ENCODE measurements around the gene VAMP3. TPM values are rescaled to one million over a fixed set of nuclear protein-coding genes. Genes with fewer than 3 reads are reported as not detected.

VAMP3 gene
- total and polyA plus RNA-seq, 2 experiments from 2014 or later = 82.5 to 109 TPM

DNA sequence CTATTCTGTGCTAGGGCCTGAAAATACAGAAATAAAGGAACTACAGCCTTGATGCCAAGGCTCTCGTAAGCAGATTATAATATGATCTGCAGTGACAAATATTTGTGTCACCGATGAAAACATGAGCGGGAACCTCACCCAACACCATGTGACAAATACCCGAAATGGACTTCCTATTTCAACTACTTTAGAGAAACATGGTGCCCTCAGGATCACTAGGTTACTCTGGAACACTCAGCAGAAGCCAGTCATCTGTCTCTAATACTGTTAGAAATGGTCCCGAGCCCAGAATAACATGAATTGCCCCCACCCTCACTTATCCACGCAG is 463 bp upstream of the VAMP3 start:
- peaks cover 10% of the 10 kb centered on the region for H3K4me1 ChIP-seq (ENCODE audit: insufficient read depth)

DNA sequence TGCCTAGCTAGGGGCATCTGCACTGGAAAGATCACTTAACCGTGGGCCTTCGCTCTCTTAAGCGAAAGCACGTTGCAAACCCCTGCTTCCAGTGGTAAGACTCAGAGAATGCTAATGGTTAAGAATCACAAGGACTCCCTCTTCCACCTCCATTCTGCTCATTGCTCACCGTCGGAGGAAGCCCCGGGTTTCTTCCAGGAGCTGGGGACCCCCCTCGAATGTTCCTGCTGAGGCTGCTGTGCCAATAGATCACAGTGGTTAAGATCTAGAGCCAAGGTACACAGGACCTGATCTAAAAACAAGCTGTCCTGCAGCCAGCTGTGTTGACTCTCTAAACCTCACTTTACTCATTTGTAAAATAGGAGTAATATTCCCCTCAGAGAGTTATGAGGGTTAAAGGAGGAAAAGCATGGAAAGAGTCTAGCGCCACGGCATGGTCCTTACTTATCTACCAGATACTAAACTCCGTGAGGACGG is 765 bp downstream of the VAMP3 start:
- no peaks in the 10 kb centered on the region for H3K27me3 ChIP-seq
- peak overlapping the region; percentile 48 for H2AFZ ChIP-seq
- H3K9me2 ChIP-seq (replicated peaks; ENCODE audit: insufficient read depth) = no peaks in the 10 kb centered on the region
- peak overlapping the region; percentile 97 for H3K4me3 ChIP-seq
- DNase-seq (ENCODE audit: low spot score) = peak; percentile 18
- H3K9me3 ChIP-seq (ENCODE audit: low read depth) = no peaks in the 10 kb centered on the region
- H3K4me2 ChIP-seq = peak overlapping the region; percentile 88
- TF ChIP-seq, protein P1, sequence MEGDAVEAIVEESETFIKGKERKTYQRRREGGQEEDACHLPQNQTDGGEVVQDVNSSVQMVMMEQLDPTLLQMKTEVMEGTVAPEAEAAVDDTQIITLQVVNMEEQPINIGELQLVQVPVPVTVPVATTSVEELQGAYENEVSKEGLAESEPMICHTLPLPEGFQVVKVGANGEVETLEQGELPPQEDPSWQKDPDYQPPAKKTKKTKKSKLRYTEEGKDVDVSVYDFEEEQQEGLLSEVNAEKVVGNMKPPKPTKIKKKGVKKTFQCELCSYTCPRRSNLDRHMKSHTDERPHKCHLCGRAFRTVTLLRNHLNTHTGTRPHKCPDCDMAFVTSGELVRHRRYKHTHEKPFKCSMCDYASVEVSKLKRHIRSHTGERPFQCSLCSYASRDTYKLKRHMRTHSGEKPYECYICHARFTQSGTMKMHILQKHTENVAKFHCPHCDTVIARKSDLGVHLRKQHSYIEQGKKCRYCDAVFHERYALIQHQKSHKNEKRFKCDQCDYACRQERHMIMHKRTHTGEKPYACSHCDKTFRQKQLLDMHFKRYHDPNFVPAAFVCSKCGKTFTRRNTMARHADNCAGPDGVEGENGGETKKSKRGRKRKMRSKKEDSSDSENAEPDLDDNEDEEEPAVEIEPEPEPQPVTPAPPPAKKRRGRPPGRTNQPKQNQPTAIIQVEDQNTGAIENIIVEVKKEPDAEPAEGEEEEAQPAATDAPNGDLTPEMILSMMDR (IDR thresholded peaks at IDR 0.05; ENCODE audit: poor library complexity) = no peak
- TF ChIP-seq EZH2 (IDR thresholded peaks at IDR 0.05; ENCODE audit: borderline replicate concordance) (no peak), EZH2phosphoT487 (IDR thresholded peaks at IDR 0.05; ENCODE audit: low read depth, severe bottlenecking, unreplicated experiment) (no peak)
- peak overlapping the region; percentile 99 for H3K27ac ChIP-seq
- WGBS (ENCODE audit: low lambda C conversion rate, missing lambda C conversion rate) = 20% methylated on average over 12 of the region's 12 CpGs
- H3K79me2 ChIP-seq = peaks cover 51% of the 10 kb centered on the region
- peaks cover 7% of the 10 kb centered on the region for H4K20me1 ChIP-seq (ENCODE audit: insufficient read depth, poor library complexity, severe bottlenecking)
- H3K4me1 ChIP-seq (ENCODE audit: insufficient read depth) = peaks cover 10% of the 10 kb centered on the region
- H3K36me3 ChIP-seq (replicated peaks; ENCODE audit: insufficient read depth, low read depth) = no peaks in the 10 kb centered on the region

More for the DNA sequence above, 463 bp upstream of the VAMP3 start:
- peaks cover 7% of the 10 kb centered on the region for H4K20me1 ChIP-seq (ENCODE audit: insufficient read depth, poor library complexity, severe bottlenecking)
- no peaks in the 10 kb centered on the region for H3K9me3 ChIP-seq (ENCODE audit: low read depth)
- no peak for TF ChIP-seq EZH2 (IDR thresholded peaks at IDR 0.05; ENCODE audit: borderline replicate concordance)
- TF ChIP-seq EZH2phosphoT487 (IDR thresholded peaks at IDR 0.05; ENCODE audit: low read depth, severe bottlenecking, unreplicated experiment) = no peak
- TF ChIP-seq, protein P1 (IDR thresholded peaks at IDR 0.05; ENCODE audit: poor library complexity) = no peak
- peak overlapping the region; percentile 68 for H3K27ac ChIP-seq
- H3K27me3 ChIP-seq = no peaks in the 10 kb centered on the region
- no peak for DNase-seq (ENCODE audit: low spot score)
- H3K36me3 ChIP-seq (replicated peaks; ENCODE audit: insufficient read depth, low read depth) = no peaks in the 10 kb centered on the region
- H3K9me2 ChIP-seq (replicated peaks; ENCODE audit: insufficient read depth) = no peaks in the 10 kb centered on the region
- H3K4me3 ChIP-seq = peak overlapping the region; percentile 92
- peak overlapping the region; percentile 99 for H2AFZ ChIP-seq
- peaks cover 41% of the 10 kb centered on the region for H3K79me2 ChIP-seq
- WGBS (ENCODE audit: low lambda C conversion rate, missing lambda C conversion rate) = 45% methylated on average over 6 of the region's 6 CpGs
- peak overlapping the region; percentile 93 for H3K4me2 ChIP-seq

DNA sequence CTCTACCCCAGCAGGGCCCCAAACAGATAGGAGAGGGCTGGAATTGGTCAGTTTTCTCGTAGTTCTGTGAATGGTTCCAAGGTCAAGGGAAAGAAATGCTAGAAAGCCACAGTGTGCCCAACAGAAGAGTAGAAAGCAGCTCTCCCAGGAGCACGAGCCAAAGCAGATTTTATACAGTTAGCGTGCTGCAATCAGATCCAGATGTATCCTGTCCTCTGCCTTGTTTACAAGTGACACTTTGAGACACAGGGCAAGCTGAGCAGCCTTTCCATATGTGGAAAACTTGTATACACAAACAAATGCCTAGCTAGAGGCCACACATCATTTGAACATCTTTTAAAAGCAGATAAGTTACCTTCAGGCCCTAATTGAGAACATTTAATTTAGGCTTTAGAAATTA is 6.5 kb downstream of the VAMP3 start:
- Histone ChIP-seq H3K27ac (no peak overlapping the region), H3K9me3 (ENCODE audit: low read depth) (no peaks in the 10 kb centered on the region), H3K4me2 (no peak overlapping the region), H3K4me1 (ENCODE audit: insufficient read depth) (peaks cover 1% of the 10 kb centered on the region), H3K4me3 (no peak overlapping the region), H2AFZ (no peak overlapping the region), H3K9me2 (replicated peaks; ENCODE audit: insufficient read depth) (no peaks in the 10 kb centered on the region), H3K79me2 (peaks cover 40% of the 10 kb centered on the region), H3K27me3 (no peaks in the 10 kb centered on the region), H3K36me3 (replicated peaks; ENCODE audit: insufficient read depth, low read depth) (no peaks in the 10 kb centered on the region), H4K20me1 (ENCODE audit: insufficient read depth, poor library complexity, severe bottlenecking) (peaks cover 4% of the 10 kb centered on the region)
- TF ChIP-seq, protein P1 (IDR thresholded peaks at IDR 0.05; ENCODE audit: poor library complexity) = no peak
- TF ChIP-seq EZH2 (IDR thresholded peaks at IDR 0.05; ENCODE audit: borderline replicate concordance) (no peak), EZH2phosphoT487 (IDR thresholded peaks at IDR 0.05; ENCODE audit: low read depth, severe bottlenecking, unreplicated experiment) (no peak)
- no peak for DNase-seq (ENCODE audit: low spot score)
- WGBS (ENCODE audit: low lambda C conversion rate, missing lambda C conversion rate) = 73% methylated on average over 3 of the region's 3 CpGs
